Measurements from ENCODE around the gene ART1.

The ART1 gene

DNA sequence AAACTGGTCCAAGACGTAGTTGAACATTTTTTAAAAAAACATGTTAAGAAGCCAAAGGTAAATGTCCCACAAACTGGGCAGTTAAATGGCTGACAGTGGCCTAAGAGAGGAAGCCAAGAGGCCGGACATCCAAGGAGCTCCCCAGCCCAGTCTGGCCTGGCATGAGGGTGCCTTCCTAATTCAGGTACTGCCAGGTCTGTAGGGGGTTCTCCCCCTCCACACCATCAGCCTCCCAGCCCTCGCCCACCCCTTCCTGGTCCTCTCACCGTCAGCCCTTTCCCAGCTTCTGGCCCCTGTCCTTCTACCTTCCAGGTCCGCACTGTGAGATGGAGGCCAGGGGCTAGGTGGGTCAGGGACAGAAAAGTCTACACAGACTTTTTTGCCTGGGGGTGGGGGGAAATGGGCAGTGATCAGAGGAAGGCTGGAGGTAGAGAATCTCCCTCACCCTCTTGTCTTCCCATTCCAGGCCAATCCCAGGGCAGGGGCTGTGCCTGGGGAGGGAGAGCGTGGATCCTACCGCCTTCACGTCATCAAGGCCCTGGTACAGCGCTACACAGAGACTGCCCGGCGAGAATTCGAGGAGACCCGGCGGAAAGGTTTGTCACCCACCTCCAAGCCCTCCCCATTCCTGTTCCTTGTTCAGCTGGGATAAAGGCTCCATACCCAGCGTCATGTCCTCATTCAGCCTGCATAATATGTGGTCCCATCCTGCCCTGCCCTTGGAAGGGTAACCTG, 9.1 kb upstream of the ART1 start:
- Histone ChIP-seq H3K4me3 (IDR thresholded peaks at IDR 0.05; ENCODE audit: insufficient read depth, low read depth, low read length) (no peak overlapping the region), H2AFZ (ENCODE audit: low read depth) (no peak overlapping the region), H3K79me2 (ENCODE audit: insufficient read depth, low read depth) (no peaks in the 10 kb centered on the region), H4K20me1 (ENCODE audit: insufficient read depth) (no peaks in the 10 kb centered on the region), H3K4me1 (ENCODE audit: low read depth, poor library complexity, severe bottlenecking) (no peaks in the 10 kb centered on the region), H3K27ac (no peak overlapping the region), H3K9ac (no peak overlapping the region), H3K4me2 (no peak overlapping the region), H3K27me3 (ENCODE audit: insufficient read depth, low read depth) (no peaks in the 10 kb centered on the region), H3K36me3 (ENCODE audit: insufficient read depth) (no peaks in the 10 kb centered on the region)
- TF ChIP-seq, protein P1, sequence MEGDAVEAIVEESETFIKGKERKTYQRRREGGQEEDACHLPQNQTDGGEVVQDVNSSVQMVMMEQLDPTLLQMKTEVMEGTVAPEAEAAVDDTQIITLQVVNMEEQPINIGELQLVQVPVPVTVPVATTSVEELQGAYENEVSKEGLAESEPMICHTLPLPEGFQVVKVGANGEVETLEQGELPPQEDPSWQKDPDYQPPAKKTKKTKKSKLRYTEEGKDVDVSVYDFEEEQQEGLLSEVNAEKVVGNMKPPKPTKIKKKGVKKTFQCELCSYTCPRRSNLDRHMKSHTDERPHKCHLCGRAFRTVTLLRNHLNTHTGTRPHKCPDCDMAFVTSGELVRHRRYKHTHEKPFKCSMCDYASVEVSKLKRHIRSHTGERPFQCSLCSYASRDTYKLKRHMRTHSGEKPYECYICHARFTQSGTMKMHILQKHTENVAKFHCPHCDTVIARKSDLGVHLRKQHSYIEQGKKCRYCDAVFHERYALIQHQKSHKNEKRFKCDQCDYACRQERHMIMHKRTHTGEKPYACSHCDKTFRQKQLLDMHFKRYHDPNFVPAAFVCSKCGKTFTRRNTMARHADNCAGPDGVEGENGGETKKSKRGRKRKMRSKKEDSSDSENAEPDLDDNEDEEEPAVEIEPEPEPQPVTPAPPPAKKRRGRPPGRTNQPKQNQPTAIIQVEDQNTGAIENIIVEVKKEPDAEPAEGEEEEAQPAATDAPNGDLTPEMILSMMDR (conservative IDR thresholded peaks at IDR 0.05; ENCODE audit: low read depth, low read length) = no peak

DNA sequence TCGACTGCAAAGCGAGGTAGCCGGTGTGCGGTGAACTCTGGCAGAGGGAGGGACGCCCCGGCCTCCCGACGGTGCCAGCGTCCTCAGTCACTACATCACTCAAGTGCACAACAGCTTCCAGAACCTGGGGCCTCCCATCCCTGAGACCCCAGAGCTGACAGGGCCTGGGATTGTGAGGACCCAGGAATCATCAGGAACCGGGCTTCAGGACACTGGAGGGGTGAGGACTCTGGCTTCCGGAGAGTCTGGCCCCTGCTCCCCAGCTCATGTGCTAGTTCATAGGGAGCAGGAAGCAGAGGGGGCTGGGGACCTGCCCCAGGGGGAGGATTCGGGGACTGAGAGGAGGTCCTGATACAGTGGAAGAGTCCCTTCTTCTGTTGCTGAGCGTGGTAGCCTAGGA, 7.7 kb upstream of the ART1 start:
- TF ChIP-seq, protein P1 (conservative IDR thresholded peaks at IDR 0.05; ENCODE audit: low read depth, low read length) = no peak
- Histone ChIP-seq H3K4me1 (ENCODE audit: low read depth, poor library complexity, severe bottlenecking) (no peaks in the 10 kb centered on the region), H3K9ac (no peak overlapping the region), H3K27ac (no peak overlapping the region), H4K20me1 (ENCODE audit: insufficient read depth) (no peaks in the 10 kb centered on the region), H3K36me3 (ENCODE audit: insufficient read depth) (no peaks in the 10 kb centered on the region), H3K79me2 (ENCODE audit: insufficient read depth, low read depth) (no peaks in the 10 kb centered on the region), H3K27me3 (ENCODE audit: insufficient read depth, low read depth) (no peaks in the 10 kb centered on the region), H3K4me3 (IDR thresholded peaks at IDR 0.05; ENCODE audit: insufficient read depth, low read depth, low read length) (no peak overlapping the region), H2AFZ (ENCODE audit: low read depth) (no peak overlapping the region), H3K4me2 (no peak overlapping the region)

DNA sequence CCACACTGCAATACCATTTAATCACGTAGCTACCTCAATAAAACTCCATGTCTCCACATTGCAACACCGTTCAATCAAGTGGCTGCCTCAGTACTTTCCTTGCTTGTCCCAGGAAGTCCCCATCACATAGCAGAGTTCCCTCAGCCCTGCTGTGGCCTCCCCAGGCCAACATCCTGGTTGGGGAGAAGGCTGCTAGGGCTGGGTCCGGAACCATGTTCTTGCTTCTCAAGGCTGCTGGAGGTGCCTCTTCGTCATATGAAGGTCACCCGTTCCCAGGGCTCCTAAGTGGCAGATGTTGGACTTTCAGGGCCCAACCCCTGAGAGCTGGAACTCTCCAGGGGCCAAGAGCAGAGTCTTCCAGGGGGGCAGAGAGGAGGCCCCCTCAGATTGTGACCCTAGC, 6.4 kb upstream of the ART1 start:
- H4K20me1 ChIP-seq (ENCODE audit: insufficient read depth) = no peaks in the 10 kb centered on the region
- no peak overlapping the region for H2AFZ ChIP-seq (ENCODE audit: low read depth)

DNA sequence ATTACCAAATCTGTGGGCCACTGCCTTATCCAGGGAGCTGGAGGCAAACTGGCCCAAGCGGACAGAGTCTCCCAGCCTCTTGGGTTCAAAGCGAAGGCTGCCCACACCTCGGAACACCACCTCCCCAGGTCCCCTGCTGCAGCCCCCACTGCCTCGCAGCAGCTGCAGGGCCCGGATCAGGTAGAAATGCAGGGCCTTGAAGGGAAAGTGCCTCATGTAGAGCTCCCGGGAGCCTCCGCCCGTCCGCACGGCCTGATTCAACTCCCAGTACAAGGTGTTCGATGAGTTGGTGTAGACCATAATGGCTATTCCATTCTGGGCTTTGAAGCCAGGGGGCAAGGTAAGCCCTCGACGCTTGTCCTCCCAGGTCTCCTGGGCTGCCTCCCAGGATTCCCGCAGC, 5.1 kb upstream of the ART1 start:
- Histone ChIP-seq H3K9ac (no peak overlapping the region), H3K4me1 (ENCODE audit: low read depth, poor library complexity, severe bottlenecking) (peaks cover 5% of the 10 kb centered on the region), H2AFZ (ENCODE audit: low read depth) (no peak overlapping the region), H3K79me2 (ENCODE audit: insufficient read depth, low read depth) (no peaks in the 10 kb centered on the region), H4K20me1 (ENCODE audit: insufficient read depth) (no peaks in the 10 kb centered on the region), H3K27me3 (ENCODE audit: insufficient read depth, low read depth) (no peaks in the 10 kb centered on the region), H3K4me3 (IDR thresholded peaks at IDR 0.05; ENCODE audit: insufficient read depth, low read depth, low read length) (no peak overlapping the region), H3K27ac (no peak overlapping the region), H3K36me3 (ENCODE audit: insufficient read depth) (no peaks in the 10 kb centered on the region), H3K4me2 (no peak overlapping the region)
- TF ChIP-seq, protein P1 (conservative IDR thresholded peaks at IDR 0.05; ENCODE audit: low read depth, low read length) = no peak

More for the DNA sequence above, 6.4 kb upstream of the ART1 start:
- Histone ChIP-seq H3K4me2 (no peak overlapping the region), H3K27ac (no peak overlapping the region), H3K4me3 (IDR thresholded peaks at IDR 0.05; ENCODE audit: insufficient read depth, low read depth, low read length) (no peak overlapping the region), H3K4me1 (ENCODE audit: low read depth, poor library complexity, severe bottlenecking) (peaks cover 5% of the 10 kb centered on the region), H3K27me3 (ENCODE audit: insufficient read depth, low read depth) (no peaks in the 10 kb centered on the region), H3K36me3 (ENCODE audit: insufficient read depth) (no peaks in the 10 kb centered on the region), H3K79me2 (ENCODE audit: insufficient read depth, low read depth) (no peaks in the 10 kb centered on the region), H3K9ac (no peak overlapping the region)
- TF ChIP-seq, protein P1 (conservative IDR thresholded peaks at IDR 0.05; ENCODE audit: low read depth, low read length) = no peak

Data from KMS-11 (cell line).